CD4-positive, alpha-beta T cell treated with Interleukin-6 at 100 ng/mL for 8 hours (primary cell): ENCODE measurements around the gene SLCO1B1.
"Not testable (repeated sequence)": the region's sequence is repeated elsewhere in the genome, so short reads cannot be mapped to it uniquely, and the experiment has no call there.

Experiments
- DNase-seq: peaks from one replicate; pipeline ENCODE4 v3.0.0-alpha.2; 2020; ENCODE audit warnings: mixed read lengths, low spot score

The SLCO1B1 gene

GRCh38 chr12:21130998-21131397 lies at the start of gene SLCO1B1:
SLCO1B1 (plus strand) TSS chr12:21131194; CDS start chr12:21141575, 10,381 bp downstream.
- no peak for DNase-seq

- DNase-seq = not testable (repeated sequence)
These were observed 46.2 kb upstream of the SLCO1B1 start for GRCh38 chr12:21084753-21085152.

GRCh38 chr12:21111732-21112131 lies 19.3 kb upstream of the SLCO1B1 start:
- DNase-seq = no peak

- DNase-seq = no peak
These were observed 17.7 kb upstream of the SLCO1B1 start for GRCh38 chr12:21113266-21113665.

GRCh38 chr12:21117995-21118394 lies 13.0 kb upstream of the SLCO1B1 start:
- no peak for DNase-seq

GRCh38 chr12:21118760-21119159 lies 12.2 kb upstream of the SLCO1B1 start:
- no peak for DNase-seq

GRCh38 chr12:21129351-21129750 lies 1.6 kb upstream of the SLCO1B1 start:
- no peak for DNase-seq

GRCh38 chr12:21129906-21130305 lies 1.1 kb upstream of the SLCO1B1 start:
- DNase-seq = no peak

- not testable (repeated sequence) for DNase-seq
These were observed 6.5 kb downstream of the SLCO1B1 start for GRCh38 chr12:21137318-21137999.

- no peak for DNase-seq
These were observed 7.0 kb downstream of the SLCO1B1 start for GRCh38 chr12:21138016-21138415.

- no peak for DNase-seq
These were observed 13.3 kb downstream of the SLCO1B1 start for GRCh38 chr12:21144309-21144708.

GRCh38 chr12:21149861-21150260 lies 18.9 kb downstream of the SLCO1B1 start:
- DNase-seq = not testable (repeated sequence)

GRCh38 chr12:21151184-21151583 lies 20.2 kb downstream of the SLCO1B1 start:
- no peak for DNase-seq

GRCh38 chr12:21155522-21156351 lies 24.7 kb downstream of the SLCO1B1 start:
- DNase-seq = no peak

GRCh38 chr12:21165048-21165447 lies 34.1 kb downstream of the SLCO1B1 start:
- no peak for DNase-seq

GRCh38 chr12:21169878-21170472 lies 39.0 kb downstream of the SLCO1B1 start:
- DNase-seq = peak; percentile 2

- no peak for DNase-seq
These were observed 41.1 kb downstream of the SLCO1B1 start for GRCh38 chr12:21172079-21172478.

- DNase-seq = no peak
These were observed 52.8 kb downstream of the SLCO1B1 start for GRCh38 chr12:21183721-21184275.

- no peak for DNase-seq
These were observed 59.0 kb downstream of the SLCO1B1 start for GRCh38 chr12:21190016-21190415.

- DNase-seq = not testable (repeated sequence)
These were observed 83.4 kb downstream of the SLCO1B1 start for GRCh38 chr12:21214433-21214832.

- no peak for DNase-seq
These were observed 88.2 kb downstream of the SLCO1B1 start for GRCh38 chr12:21219206-21219605.

GRCh38 chr12:21220266-21220665 lies 89.3 kb downstream of the SLCO1B1 start:
- DNase-seq = no peak

GRCh38 chr12:21221072-21221471 lies 90.1 kb downstream of the SLCO1B1 start:
- no peak for DNase-seq
